Measurements from ENCODE around the gene AVEN.

The AVEN gene, protein sequence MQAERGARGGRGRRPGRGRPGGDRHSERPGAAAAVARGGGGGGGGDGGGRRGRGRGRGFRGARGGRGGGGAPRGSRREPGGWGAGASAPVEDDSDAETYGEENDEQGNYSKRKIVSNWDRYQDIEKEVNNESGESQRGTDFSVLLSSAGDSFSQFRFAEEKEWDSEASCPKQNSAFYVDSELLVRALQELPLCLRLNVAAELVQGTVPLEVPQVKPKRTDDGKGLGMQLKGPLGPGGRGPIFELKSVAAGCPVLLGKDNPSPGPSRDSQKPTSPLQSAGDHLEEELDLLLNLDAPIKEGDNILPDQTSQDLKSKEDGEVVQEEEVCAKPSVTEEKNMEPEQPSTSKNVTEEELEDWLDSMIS

GRCh38 chr15:34038871-34039789 is at the start of gene AVEN:
Gene AVEN (minus strand): TSS chr15:34039204. CDS start chr15:34039046, 158 bp downstream.
- in situ Hi-C loops (cut with MboI; ENCODE audit: low sequenced_read_pairs), result no loop called here

GRCh38 chr15:34085746-34086145 is 46.7 kb upstream of the AVEN start:
- in situ Hi-C loops (cut with MboI; ENCODE audit: low sequenced_read_pairs), result no loop called here

DNA sequence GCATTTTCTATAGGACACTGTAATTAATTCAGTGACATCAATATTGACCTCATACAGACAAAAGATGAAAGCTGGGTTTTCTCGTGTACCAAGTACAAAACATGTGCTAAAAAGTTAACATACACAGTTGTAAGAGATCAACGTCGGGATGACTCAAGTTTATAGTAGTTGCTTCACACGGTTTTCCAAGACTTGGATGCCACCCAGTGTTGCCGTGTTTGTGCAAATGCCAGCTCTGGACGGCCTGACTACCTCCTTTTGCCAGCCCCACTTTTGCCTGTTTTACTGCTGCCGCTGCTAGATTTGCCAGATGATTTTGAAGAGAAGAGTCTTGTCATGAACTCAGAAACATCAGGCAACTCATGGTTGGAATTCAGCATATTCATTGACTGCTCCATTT is 45.1 kb upstream of the AVEN start:
- in situ Hi-C loops (cut with MboI; ENCODE audit: low sequenced_read_pairs), result no loop called here

DNA sequence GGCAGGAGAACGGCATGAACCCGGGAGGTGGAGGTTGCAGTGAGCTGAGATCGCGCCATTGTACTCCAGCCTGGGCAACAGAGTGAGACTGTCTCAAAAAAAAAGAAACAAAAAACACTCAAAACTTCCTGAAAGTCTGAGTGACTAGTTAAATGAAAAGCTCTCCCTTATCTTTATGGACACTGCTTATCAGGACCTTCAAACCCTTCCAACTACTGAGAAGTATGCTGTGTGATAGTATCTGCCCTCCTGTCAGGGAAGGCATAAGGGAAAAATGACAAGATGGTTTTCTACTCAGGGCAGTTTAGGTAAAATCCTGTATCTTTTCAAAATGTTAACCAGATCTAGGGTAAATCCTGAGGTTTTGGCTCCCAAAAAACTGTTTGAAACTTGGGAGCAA is 40.9 kb upstream of the AVEN start:
- in situ Hi-C loops (cut with MboI; ENCODE audit: low sequenced_read_pairs), result no loop called here

DNA sequence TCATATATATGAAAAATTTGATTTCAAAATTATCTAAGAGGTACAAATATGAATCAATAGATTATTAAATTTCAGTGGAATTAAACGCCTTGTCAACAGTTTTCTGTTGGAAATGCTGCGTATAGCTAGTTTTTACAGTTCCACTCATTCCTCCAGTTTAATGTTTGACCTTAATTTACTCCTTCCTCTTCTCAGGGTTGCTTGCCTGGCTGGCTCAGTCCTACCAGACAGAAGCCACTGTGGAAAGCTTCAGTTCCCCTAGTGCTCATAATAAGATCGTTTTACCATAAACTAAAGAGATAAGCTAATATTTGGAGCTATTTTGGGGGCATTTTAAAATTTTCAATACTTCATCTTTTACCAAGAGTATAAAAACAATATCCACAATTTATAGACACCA is 39.9 kb upstream of the AVEN start:
- in situ Hi-C loops (cut with MboI; ENCODE audit: low sequenced_read_pairs), result no loop called here

DNA sequence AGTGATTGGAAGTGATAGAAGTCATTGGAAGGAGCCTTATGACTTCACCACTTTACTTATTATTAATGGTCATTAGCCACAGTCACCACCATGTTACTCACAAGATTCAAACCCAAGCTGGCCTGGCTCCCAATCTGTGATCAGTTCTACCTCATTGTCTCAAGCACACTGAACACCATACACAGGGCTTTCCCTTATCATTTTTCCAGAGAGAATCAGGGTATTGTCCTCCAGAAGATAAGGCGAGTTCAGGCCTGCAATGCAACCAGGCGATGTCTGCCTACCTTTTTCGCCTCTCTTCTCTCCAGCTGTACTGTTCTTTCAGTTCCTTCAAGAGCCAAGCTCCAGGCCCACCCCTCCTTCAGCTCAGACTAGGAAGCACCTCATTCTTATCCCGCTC is 37.8 kb upstream of the AVEN start:
- in situ Hi-C loops (cut with MboI; ENCODE audit: low sequenced_read_pairs), result no loop called here

- in situ Hi-C loops (cut with MboI; ENCODE audit: low sequenced_read_pairs), result loop anchor here (25.0 kb wide), 3 partner anchors 392 to 842 kb away; partner anchors contain the start of gene GOLGA8B
Observed at GRCh38 chr15:34070003-34070402, 31.0 kb upstream of the AVEN start.

DNA sequence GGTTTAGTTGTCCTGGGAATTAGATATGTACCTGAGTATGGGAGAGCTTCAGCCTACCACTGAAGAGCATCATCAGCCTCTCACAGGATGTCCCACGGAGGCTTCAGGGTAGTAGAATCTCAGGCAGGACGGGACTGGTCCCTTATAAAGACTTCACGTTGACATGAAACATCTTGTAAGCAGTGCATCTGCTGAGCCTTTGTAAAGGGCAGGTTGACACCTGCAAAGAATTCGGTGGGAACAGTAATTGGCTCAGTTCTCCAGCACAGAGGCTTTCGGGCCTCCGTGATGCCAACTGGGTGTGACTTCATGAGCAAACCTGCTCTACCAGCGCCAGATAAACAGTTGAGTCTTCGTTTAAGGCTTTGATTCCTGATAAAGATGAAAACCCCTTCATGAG is 26.9 kb upstream of the AVEN start:
- in situ Hi-C loops (cut with MboI; ENCODE audit: low sequenced_read_pairs), result loop anchor here (10.0 to 25.0 kb wide), 4 partner anchors 149 to 846 kb away; partner anchors contain the start of genes GOLGA8B and KATNBL1

- in situ Hi-C loops (cut with MboI; ENCODE audit: low sequenced_read_pairs), result loop anchor here (10.0 to 25.0 kb wide), 4 partner anchors 150 to 847 kb away; partner anchors contain the start of genes GOLGA8B and KATNBL1
Observed at GRCh38 chr15:34065261-34065660, 26.3 kb upstream of the AVEN start.

- in situ Hi-C loops (cut with MboI; ENCODE audit: low sequenced_read_pairs), result loop anchor here (10.0 to 25.0 kb wide), 4 partner anchors 150 to 848 kb away; partner anchors contain the start of genes GOLGA8B and KATNBL1
Observed at GRCh38 chr15:34064438-34064837, 25.4 kb upstream of the AVEN start.

- in situ Hi-C loops (cut with MboI; ENCODE audit: low sequenced_read_pairs), result loop anchor here (10.0 to 25.0 kb wide), 4 partner anchors 155 to 852 kb away; partner anchors contain the start of genes GOLGA8B and KATNBL1
Observed at GRCh38 chr15:34059946-34060345, 20.9 kb upstream of the AVEN start.

DNA sequence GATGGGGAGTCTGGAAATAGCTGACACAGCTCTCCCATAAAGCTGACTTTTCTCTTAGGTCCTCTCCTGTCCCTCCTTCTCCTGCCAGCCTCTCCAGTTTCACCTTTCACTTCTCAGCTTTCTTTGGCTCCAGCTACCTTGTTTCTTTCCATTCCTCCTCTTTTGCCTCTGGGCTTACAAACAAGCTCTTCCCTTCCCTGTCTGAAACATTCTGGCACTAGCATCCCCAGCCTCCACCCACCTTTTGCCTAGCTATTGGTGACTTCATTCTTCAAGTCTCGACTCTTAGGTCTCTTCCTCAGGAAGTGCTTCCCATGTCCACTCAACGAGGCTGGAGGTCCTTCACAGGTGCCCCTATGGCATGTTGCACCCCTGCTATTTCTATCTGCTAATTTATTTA is 20.5 kb upstream of the AVEN start:
- in situ Hi-C loops (cut with MboI; ENCODE audit: low sequenced_read_pairs), result loop anchor here (25.0 kb wide), 3 partner anchors 403 to 853 kb away; partner anchors contain the start of gene GOLGA8B

- in situ Hi-C loops (cut with MboI; ENCODE audit: low sequenced_read_pairs), result loop anchor here (25.0 kb wide), 3 partner anchors 405 to 855 kb away; partner anchors contain the start of gene GOLGA8B
Observed at GRCh38 chr15:34056911-34057310, 17.9 kb upstream of the AVEN start.

- in situ Hi-C loops (cut with MboI; ENCODE audit: low sequenced_read_pairs), result loop anchor here (25.0 kb wide), 3 partner anchors 406 to 856 kb away; partner anchors contain the start of gene GOLGA8B
Observed at GRCh38 chr15:34055868-34056595, 17.0 kb upstream of the AVEN start.

- in situ Hi-C loops (cut with MboI; ENCODE audit: low sequenced_read_pairs), result loop anchor here (25.0 kb wide), 3 partner anchors 408 to 858 kb away; partner anchors contain the start of gene GOLGA8B
Observed at GRCh38 chr15:34054081-34054707, 15.2 kb upstream of the AVEN start.

DNA sequence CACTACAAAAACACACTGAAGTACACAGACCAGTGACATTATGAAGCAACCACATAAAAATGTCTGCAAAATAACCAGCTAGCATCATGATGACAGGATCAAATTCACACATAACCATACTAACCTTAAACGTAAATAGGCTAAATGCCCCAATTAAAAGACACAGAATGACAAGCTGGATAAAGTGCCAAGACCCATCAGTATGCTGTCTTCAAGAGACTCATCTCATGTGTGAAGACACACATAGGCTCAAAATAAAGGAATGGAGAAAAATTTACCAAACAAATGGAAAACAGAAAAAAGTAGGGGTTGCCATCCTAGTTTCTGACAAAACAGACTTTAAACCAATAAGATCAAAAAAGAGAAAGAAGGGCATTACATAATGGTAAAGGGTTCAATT is 11.4 kb upstream of the AVEN start:
- in situ Hi-C loops (cut with MboI; ENCODE audit: low sequenced_read_pairs), result loop anchor here (25.0 kb wide), 3 partner anchors 412 to 862 kb away; partner anchors contain the start of gene GOLGA8B

DNA sequence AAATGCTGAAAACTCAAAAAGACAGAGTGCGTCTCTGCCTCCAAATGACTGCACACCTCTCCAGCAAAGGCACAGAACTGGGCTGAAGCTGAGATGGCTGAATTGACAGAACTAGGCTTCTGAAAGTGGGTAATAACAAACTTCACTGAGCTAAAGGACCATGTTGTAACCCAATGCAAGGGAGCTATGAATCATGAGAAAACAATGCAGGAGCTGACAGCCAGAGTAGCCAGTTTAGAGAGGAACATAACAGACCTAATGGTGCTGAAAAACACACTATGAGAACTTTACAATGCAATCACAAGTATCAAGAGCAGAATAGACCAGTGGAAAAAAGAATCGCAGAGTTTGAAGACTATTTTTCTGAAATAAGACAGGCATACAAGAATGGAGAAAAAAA is 10.1 kb upstream of the AVEN start:
- in situ Hi-C loops (cut with MboI; ENCODE audit: low sequenced_read_pairs), result no loop called here

- in situ Hi-C loops (cut with MboI; ENCODE audit: low sequenced_read_pairs), result no loop called here
Observed at GRCh38 chr15:34047893-34048775, 9.1 kb upstream of the AVEN start.

All from HL-60/S4 (cell line).